ENCODE results near the gene PLG.
"Not testable (repeated sequence)": the region's sequence is repeated elsewhere in the genome, so short reads cannot be mapped to it uniquely, and the experiment has no call there.

The PLG gene

GRCh38 chr6:160775792-160776580 lies 73.9 kb downstream of the PLG start:
- DNase-seq (ENCODE audit: low read depth, low spot score): no peak

DNA sequence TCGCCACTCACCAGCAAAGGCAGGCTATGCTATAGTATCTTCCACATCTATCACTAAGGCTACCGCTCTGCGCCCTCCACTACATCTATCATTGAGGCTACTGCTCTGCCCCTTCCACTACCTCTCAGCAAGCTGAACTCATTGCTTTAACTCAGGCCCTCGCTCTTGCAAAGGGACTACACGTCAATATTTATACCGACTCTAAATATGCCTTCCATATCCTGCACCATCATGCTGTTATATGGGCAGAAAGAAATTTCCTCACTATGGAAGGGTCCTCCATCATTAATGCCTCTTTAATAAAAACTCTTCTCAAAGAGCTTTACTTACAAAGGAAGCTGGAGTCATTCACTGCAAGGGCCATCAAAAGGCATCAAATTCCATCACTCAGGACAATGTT lies 77.1 kb downstream of the PLG start:
- DNase-seq (ENCODE audit: low read depth, low spot score): not testable (repeated sequence)

DNA sequence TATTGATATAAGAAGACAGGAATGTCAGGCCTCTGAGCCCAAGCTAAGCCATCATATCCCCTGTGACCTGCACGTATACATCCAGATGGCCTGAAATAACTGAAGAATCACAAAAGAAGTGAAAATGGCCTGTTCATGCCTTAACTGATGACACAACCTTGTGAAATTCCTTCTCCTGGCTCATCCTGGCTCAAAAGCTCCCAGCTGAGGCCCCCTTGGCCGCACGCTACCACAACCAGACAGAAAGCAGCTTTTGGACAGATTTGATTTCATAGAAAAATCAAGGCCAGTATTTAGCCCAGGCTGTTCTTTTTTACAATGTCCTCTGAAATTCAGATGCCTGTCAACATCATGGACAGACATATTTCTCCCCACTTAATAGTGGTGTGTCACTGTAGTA lies 78.6 kb downstream of the PLG start:
- DNase-seq (ENCODE audit: low read depth, low spot score): not testable (repeated sequence)

DNA sequence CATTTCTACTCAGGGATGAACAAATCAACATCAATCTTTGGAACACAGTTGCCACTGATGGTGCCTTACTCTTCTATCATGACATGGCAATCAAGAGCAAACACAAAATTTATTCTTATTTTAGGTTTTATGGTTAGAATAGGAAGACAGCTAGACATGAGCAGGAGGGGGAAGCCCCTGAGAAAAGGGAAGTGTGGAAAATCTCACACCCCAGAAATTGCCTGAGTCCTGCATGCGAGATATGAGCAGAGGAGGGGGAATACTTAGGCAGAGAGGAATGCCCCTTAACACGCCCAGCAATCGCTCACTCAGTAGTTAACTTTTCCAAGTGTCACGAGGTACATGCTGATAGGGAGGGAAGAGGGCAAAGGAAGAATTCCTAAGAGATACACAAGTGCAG lies 79.3 kb downstream of the PLG start:
- DNase-seq (ENCODE audit: low read depth, low spot score): no peak

DNA sequence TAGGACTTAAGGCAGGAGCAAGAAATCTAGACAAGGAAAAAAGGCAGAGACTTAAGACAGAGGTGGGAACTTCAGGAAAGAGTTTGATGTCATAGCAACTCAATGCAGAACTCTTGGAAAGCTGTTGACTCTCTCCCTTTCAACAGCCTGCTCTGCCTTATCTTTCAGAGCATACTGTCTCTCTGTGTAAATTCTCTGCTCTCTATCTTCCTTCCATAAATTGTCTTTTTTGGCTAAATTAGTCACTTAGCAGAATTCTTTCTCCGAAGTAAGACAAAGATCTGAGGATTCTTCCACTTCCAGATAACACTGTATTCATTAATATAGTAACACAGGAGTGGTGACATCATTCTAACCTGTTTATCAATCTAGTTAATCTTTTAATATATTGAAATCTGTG lies 80.2 kb downstream of the PLG start:
- DNase-seq (ENCODE audit: low read depth, low spot score): no peak

DNA sequence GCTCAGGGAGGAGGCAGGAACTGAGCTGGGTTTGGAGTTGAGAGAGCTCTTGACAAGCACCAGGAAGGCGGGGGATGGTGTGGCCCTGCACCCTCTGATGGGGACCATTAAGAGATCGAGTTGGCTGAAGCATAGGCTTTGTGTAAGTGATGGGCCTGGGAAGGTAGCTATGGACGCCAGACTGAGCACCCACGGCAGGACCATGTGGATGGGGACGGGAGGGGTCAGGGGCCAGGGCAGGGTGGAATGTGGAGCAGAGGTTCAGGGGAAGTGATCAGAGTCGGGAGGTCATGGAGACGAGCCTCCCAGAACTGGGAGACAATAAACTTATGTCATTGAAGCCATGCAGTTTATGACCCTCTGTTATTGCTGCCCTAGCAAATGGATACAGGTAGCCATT lies 81.7 kb downstream of the PLG start:
- DNase-seq (ENCODE audit: low read depth, low spot score): no peak

- DNase-seq (ENCODE audit: low read depth, low spot score): not testable (repeated sequence)
These were observed 86.1 kb downstream of the PLG start for GRCh38 chr6:160788126-160788525.

GRCh38 chr6:160788806-160789205 lies 86.8 kb downstream of the PLG start:
- DNase-seq (ENCODE audit: low read depth, low spot score): no peak

- DNase-seq (ENCODE audit: low read depth, low spot score): no peak
These were observed 87.4 kb downstream of the PLG start for GRCh38 chr6:160789263-160790027.

DNA sequence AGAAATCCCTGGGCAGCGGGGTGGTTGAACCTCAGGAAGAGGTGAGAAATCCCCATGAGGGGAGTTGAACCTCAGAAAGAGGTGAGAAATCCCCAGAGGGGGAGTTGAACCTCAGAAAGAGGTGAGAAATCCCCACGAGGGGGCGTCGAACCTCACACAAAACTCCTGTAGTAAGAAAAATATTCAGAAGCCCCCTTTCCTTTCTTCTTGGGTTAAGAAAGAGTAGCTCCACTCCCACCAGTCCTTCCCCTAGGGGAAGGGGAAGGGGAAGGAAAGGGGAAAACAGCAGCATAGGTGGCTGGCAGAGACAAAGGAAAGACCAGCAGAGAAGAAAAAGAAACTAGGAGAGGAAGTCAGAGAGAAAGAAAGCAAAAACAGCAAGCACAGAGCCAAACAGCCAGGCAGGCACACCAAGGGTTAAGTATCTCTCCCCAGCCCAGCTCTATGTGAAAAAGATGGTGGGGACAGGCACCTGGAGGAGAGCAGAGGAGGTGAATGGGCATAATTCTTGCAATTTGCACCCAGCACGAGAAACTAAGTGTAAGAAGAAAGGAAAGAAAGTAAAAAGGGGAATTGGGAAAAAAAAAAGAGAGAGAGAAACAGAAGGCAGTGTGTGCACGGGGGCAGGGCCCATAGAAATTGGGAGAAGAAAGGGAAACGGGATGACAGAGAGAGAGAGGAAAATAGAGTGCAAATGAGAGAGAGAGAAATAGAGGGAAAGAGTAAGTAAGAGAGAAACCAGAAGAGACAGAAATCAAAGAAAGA lies 88.2 kb downstream of the PLG start:
- no peak for DNase-seq (ENCODE audit: low read depth, low spot score)

- DNase-seq (ENCODE audit: low read depth, low spot score): no peak
These were observed 89.4 kb downstream of the PLG start for GRCh38 chr6:160791459-160791858.

DNA sequence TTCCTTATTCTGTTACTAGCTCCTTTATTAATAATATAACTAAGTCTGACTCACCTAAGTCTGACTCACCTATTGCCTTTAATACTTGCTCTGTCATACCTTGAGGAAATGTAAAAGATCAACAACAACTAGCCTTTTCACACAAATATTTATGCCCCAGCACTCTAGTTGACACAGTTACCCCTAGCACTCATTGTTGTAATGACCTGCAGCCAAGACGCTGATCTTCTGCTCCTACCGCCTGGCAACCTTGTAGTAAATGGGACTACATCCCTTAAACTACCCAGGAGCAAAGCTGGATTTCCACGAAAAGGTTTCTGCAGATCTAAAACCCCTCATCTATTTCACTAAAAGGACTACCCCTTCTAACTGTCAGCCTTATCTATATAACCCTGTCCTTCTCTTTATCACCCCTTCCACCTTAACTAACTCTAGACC lies 90.0 kb downstream of the PLG start:
- no peak for DNase-seq (ENCODE audit: low read depth, low spot score)

DNA sequence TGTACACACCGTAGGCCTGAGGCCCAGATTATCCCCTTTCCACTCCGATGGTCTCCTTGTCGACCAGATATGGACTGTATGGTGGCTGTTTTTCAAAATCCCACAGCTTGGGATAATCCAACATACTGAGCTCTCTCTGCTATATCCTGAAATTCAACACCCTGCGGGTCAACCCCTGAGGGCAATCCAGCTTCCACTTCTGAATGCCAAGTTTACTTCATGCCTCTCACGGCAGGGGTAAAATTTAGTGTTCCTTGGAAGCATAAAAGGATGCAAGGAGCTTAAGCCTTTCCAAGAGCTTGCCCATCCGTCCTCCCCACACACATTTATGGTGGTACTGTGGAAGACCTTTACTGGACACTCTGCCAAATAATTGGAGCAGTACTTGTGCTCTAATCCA lies 90.7 kb downstream of the PLG start:
- no peak for DNase-seq (ENCODE audit: low read depth, low spot score)

- DNase-seq (ENCODE audit: low read depth, low spot score): no peak
These were observed 91.6 kb downstream of the PLG start for GRCh38 chr6:160793652-160794051.

- no peak for DNase-seq (ENCODE audit: low read depth, low spot score)
These were observed 93.7 kb downstream of the PLG start for GRCh38 chr6:160795721-160796120.

DNA sequence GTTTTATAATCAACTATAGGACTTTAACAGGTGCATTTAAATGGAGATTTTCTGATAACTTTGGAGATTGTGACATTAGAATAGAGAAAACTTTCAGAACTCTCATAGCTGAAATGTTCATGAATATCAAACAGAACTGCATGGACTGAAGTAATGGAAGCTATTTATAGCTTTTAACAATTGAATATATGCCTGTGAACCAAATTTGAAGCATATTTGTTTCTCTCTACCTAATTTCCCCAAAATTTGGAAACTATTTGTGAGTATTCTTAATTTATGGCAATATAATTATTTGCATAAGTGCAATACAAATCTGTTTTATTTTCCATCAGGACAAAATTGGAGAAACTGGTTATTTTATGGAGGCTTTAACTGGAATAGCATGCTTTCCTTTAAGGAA lies 96.6 kb downstream of the PLG start:
- no peak for DNase-seq (ENCODE audit: low read depth, low spot score)

GRCh38 chr6:160799801-160800506 lies 97.9 kb downstream of the PLG start:
- DNase-seq (ENCODE audit: low read depth, low spot score): no peak

- DNase-seq (ENCODE audit: low read depth, low spot score): no peak
These were observed 99.4 kb downstream of the PLG start for GRCh38 chr6:160801418-160801817.

GRCh38 chr6:160802049-160802448 lies 100.0 kb downstream of the PLG start:
- DNase-seq (ENCODE audit: low read depth, low spot score): not testable (repeated sequence)

All from activated CD4-positive, CD25-positive, alpha-beta regulatory T cell treated with anti-CD3 and anti-CD28 coated beads, Interleukin-2, amount 50 U/mL, for 16 hours (primary cell).